PFSK-1 (cell line): Measurements from ENCODE around the gene GUCY1A1.

ENCODE experiments used
- FOXP2 ChIP-seq: optimal IDR thresholded peaks from 2 replicates; pipeline ENCODE3; 2011; ENCODE audit warnings: borderline replicate concordance, control low read depth, inconsistent platforms; ENCODE audit not compliant: insufficient read depth; ENCODE audit errors: extremely low read length, extremely low read depth
- POLR2AphosphoS5 ChIP-seq: IDR thresholded peaks from 2 replicates; pipeline ENCODE4 v1.6.1; 2012; ENCODE audit warnings: low read depth, mild to moderate bottlenecking, control low read depth, low read length, moderate library complexity
- SIN3A ChIP-seq: IDR thresholded peaks from 2 replicates; pipeline ENCODE4 v1.6.1; 2012; ENCODE audit warnings: mild to moderate bottlenecking, low read length, moderate library complexity, borderline replicate concordance; ENCODE audit not compliant: insufficient read depth
- TAF1 ChIP-seq: IDR thresholded peaks from 2 replicates; pipeline ENCODE4 v1.6.1; 2012; ENCODE audit warnings: low read length, control low read depth, borderline replicate concordance; ENCODE audit not compliant: insufficient read depth
- TF ChIP-seq, protein P1 (sequence below), 2 experiments: IDR thresholded peaks; 2 replicates each; pipeline versions ENCODE4 v1.6.1 to v1.8.0; 2011 to 2012; ENCODE audit warnings: low read depth in 2 of 2, low read length in 2 of 2, control low read depth in 1 of 2, inconsistent platforms in 1 of 2, mild to moderate bottlenecking in 1 of 2, moderate library complexity in 1 of 2; ENCODE audit not compliant: insufficient read depth in 1 of 2

The GUCY1A1 gene

DNA sequence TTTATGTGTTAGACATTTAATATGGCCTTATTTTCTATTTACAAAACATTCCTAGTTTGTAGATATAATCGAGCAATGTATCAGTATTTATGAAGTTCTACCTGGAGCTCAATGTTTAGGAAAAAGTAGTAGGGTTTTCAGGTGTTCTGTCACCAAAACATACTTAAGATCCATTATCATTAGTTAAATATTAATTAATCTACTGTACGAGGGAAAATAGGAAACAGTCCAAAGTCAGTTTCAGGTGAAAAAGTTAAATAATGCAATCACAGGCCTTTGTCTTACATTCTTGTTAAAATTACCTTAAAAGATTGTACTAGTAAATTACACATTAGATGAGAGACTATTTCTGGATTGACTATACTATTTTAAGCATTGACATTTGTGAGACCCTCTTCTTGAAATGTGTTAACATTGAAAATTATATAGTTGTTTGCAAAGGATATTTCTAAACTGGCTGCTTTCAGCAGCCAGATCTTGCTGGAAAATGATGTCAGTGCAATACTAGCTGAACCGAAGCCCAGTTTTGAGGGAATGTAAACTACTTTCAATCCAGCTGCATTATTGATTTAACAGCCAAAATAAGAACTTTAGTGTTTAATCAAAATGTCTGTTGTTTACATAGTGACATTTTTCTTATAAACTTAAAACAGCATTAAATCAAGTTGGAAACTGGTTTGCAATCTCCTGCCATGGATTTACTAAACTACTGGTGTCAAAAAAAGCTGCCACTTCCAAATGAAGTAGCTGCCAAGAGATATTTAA, 111.5 kb downstream of the GUCY1A1 start:
- TF ChIP-seq POLR2AphosphoS5 = no peak
- TF ChIP-seq FOXP2 = no peak
- TF ChIP-seq, protein P1, sequence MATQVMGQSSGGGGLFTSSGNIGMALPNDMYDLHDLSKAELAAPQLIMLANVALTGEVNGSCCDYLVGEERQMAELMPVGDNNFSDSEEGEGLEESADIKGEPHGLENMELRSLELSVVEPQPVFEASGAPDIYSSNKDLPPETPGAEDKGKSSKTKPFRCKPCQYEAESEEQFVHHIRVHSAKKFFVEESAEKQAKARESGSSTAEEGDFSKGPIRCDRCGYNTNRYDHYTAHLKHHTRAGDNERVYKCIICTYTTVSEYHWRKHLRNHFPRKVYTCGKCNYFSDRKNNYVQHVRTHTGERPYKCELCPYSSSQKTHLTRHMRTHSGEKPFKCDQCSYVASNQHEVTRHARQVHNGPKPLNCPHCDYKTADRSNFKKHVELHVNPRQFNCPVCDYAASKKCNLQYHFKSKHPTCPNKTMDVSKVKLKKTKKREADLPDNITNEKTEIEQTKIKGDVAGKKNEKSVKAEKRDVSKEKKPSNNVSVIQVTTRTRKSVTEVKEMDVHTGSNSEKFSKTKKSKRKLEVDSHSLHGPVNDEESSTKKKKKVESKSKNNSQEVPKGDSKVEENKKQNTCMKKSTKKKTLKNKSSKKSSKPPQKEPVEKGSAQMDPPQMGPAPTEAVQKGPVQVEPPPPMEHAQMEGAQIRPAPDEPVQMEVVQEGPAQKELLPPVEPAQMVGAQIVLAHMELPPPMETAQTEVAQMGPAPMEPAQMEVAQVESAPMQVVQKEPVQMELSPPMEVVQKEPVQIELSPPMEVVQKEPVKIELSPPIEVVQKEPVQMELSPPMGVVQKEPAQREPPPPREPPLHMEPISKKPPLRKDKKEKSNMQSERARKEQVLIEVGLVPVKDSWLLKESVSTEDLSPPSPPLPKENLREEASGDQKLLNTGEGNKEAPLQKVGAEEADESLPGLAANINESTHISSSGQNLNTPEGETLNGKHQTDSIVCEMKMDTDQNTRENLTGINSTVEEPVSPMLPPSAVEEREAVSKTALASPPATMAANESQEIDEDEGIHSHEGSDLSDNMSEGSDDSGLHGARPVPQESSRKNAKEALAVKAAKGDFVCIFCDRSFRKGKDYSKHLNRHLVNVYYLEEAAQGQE (IDR thresholded peaks at IDR 0.05; ENCODE audit: insufficient read depth in 1 of 2, low read depth in 2 of 2, low read length in 2 of 2) = no peak
- TF ChIP-seq SIN3A = no peak
- no peak for TF ChIP-seq TAF1

DNA sequence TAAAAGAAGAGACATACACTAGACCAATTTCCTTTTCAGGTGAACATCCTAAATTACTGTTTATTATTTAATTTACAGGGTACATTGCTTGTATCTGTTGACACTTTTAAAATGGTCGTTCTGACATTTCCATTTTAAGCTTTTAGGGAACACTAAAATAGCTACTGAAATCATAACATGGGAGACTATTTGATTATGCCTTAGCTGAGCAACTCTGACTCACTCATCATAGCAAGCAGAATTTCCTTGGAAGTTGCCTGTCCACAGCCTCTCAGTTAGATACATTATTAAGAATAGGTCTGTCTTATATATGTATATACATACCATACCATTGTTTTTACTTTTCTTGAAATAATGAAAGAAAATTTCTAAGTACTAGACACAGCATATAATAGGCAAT, 114.1 kb downstream of the GUCY1A1 start:
- TF ChIP-seq, protein P1 (IDR thresholded peaks at IDR 0.05; ENCODE audit: insufficient read depth in 1 of 2, low read depth in 2 of 2, low read length in 2 of 2) = no peak
- TF ChIP-seq POLR2AphosphoS5 = no peak
- no peak for TF ChIP-seq FOXP2
- no peak for TF ChIP-seq TAF1
- no peak for TF ChIP-seq SIN3A

DNA sequence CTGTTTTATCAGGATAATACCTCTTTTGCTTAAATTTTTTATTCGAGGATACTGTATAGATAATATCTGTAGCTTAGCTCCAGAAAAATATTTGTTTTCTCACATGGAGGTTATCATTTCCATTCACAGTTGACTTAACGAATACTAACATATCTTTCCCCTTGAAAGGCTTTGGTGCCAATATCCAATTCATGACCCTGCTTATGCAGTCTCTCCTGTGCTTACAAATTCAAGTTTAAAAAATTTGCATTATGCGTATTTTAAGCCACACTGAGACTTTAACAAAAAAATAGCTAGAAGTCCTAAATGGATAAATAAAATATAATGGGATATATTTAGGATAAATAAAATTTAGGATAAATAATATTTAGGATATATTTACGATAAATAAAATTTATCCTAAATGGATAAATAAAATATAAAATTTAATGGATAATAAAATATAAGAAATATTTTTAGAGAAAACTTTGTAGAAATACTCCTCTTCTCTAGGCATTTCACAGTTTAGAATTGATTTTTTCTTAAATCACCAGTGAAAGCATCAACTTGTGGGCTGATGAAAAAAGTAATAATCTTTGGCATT, 114.7 kb downstream of the GUCY1A1 start:
- TF ChIP-seq POLR2AphosphoS5 (no peak), TAF1 (no peak), SIN3A (no peak), FOXP2 (no peak)
- TF ChIP-seq, protein P1 (IDR thresholded peaks at IDR 0.05; ENCODE audit: insufficient read depth in 1 of 2, low read depth in 2 of 2, low read length in 2 of 2) = no peak
